Stimulated activated naive B cell treated with anti-CD40 and anti-IgM and Interleukin-4, amounts not matched to agents 10 μg/mL and 1 μg/mL and 100 μg/mL, for 72 hours (primary cell): ENCODE results near the gene MGMT.

Source experiments
- ATAC-seq, 2 donors: fragments of 150-1000 bp; cut with Tn5 transposase; replicated peaks; 2 replicates each; pipeline ENCODE4 v1.10.0; 2021; ENCODE audit warnings: moderate library complexity in 1 of 2
- DNase-seq: peaks from one replicate; pipeline ENCODE4 v3.0.0; 2021
- H3K27ac Mint-ChIP-seq: one replicate; pipeline ENCODE4 v1.8.0; 2022; ENCODE audit warnings: mild to moderate bottlenecking, mixed read lengths
- H3K27me3 Mint-ChIP-seq, 2 donors: one replicate each; pipeline ENCODE4 v1.8.0; 2022; ENCODE audit warnings: mixed read lengths in 2 of 2
- H3K36me3 Mint-ChIP-seq, 2 donors: one replicate each; pipeline ENCODE4 v1.8.0; 2022; ENCODE audit warnings: mixed read lengths in 2 of 2, mild to moderate bottlenecking in 1 of 2
- H3K4me1 Mint-ChIP-seq, 2 donors: one replicate each; pipeline ENCODE4 v1.8.0; 2022; ENCODE audit warnings: mixed read lengths in 2 of 2, mild to moderate bottlenecking in 1 of 2
- H3K4me3 Mint-ChIP-seq, 2 donors: one replicate each; pipeline ENCODE4 v1.8.0; 2022; ENCODE audit warnings: mild to moderate bottlenecking in 2 of 2, mixed read lengths in 2 of 2, moderate library complexity in 1 of 2
- H3K9me3 Mint-ChIP-seq, 2 donors: one replicate each; pipeline ENCODE4 v1.8.0; 2022; ENCODE audit warnings: mixed read lengths in 2 of 2, mild to moderate bottlenecking in 1 of 2

The MGMT gene

GRCh38 chr10:129541748-129542487 lies 74.9 kb downstream of the MGMT start:
- H3K27ac Mint-ChIP-seq: no peak overlapping the region
- H3K27me3 Mint-ChIP-seq: no peaks in the 10 kb centered on the region
- H3K4me3 Mint-ChIP-seq: no peak overlapping the region
- ATAC-seq (no peak), DNase-seq (no peak)
- H3K36me3 Mint-ChIP-seq: peaks cover 14 to 43% of the 10 kb centered on the region in 2 donors
- H3K9me3 Mint-ChIP-seq: peaks cover 0 to 2% of the 10 kb centered on the region in 2 donors
- H3K4me1 Mint-ChIP-seq: peaks cover 0 to under 1% of the 10 kb centered on the region in 2 donors

- H3K36me3 Mint-ChIP-seq: peaks cover 11 to 42% of the 10 kb centered on the region in 2 donors
- no peak for ATAC-seq
Observed at GRCh38 chr10:129542589-129542988, 75.5 kb downstream of the MGMT start.

GRCh38 chr10:129544205-129545202 lies 77.5 kb downstream of the MGMT start:
- Mint-ChIP-seq H3K36me3 (peaks cover 4 to 28% of the 10 kb centered on the region in 2 donors), H3K4me3 (no peak overlapping the region), H3K4me1 (peaks cover 0 to 6% of the 10 kb centered on the region in 2 donors), H3K27me3 (no peaks in the 10 kb centered on the region), H3K27ac (no peak overlapping the region), H3K9me3 (no peaks in the 10 kb centered on the region)
- DNase-seq: no peak
- no peak for ATAC-seq

More at GRCh38 chr10:129542589-129542988, 75.5 kb downstream of the MGMT start:
- no peak overlapping the region for H3K27ac Mint-ChIP-seq
- peaks cover 0 to 2% of the 10 kb centered on the region in 2 donors for H3K9me3 Mint-ChIP-seq
- H3K4me1 Mint-ChIP-seq: peaks cover 0 to 6% of the 10 kb centered on the region in 2 donors
- no peak overlapping the region for H3K4me3 Mint-ChIP-seq
- no peaks in the 10 kb centered on the region for H3K27me3 Mint-ChIP-seq
- no peak for DNase-seq

DNA sequence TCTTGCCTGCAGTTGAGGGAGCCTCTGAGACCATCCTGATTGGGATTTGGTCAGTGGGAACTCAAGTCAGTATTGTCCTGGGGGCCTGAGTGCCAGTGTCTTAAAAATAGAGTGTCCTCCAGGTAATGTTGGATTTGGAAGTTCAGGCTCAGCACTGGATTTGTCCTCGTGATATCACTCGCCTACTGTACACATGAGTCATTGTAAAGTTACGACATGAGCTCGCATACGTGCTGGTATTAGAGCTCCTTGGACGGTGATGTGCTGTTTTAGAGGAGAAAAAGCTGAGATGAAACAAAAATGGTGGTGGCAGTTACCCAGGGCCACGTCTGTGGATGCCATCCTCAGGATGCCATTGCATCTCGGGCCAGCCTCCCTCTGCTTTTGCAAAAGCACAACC lies 78.2 kb downstream of the MGMT start:
- Mint-ChIP-seq H3K27ac (no peak overlapping the region), H3K27me3 (no peaks in the 10 kb centered on the region), H3K9me3 (no peaks in the 10 kb centered on the region), H3K36me3 (peaks cover 4 to 22% of the 10 kb centered on the region in 2 donors), H3K4me1 (peaks cover 0 to 6% of the 10 kb centered on the region in 2 donors), H3K4me3 (no peak overlapping the region)
- ATAC-seq (no peak), DNase-seq (no peak)

GRCh38 chr10:129546106-129546505 lies 79.1 kb downstream of the MGMT start:
- Mint-ChIP-seq H3K27ac (no peak overlapping the region), H3K9me3 (no peaks in the 10 kb centered on the region), H3K36me3 (peaks cover 10 to 23% of the 10 kb centered on the region in 2 donors), H3K4me1 (peaks cover 2 to 10% of the 10 kb centered on the region in 2 donors), H3K4me3 (no peak overlapping the region), H3K27me3 (no peaks in the 10 kb centered on the region)
- DNase-seq (no peak), ATAC-seq (no peak)

DNA sequence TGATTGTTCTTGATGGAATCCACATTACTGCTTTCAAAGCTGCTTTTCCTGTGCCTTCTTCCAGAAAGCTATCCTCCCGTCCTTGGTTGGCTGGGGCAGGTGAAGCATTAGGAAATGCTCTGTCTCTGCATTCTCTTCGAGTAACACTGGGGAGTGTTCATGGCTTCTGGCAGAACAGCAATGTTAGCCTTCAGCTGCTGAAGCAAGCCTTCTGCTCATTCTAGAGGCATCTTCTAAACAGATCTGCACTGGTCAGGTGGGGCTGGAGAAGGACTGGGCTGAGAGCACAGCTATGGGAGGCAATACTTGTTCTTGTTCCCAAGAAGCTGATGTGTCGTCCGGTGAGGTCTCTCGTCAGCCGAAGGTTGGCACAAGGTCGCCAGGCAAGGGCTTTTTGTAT lies 80.6 kb downstream of the MGMT start:
- H3K36me3 Mint-ChIP-seq: peaks cover 17 to 27% of the 10 kb centered on the region in 2 donors
- peaks cover 7 to 21% of the 10 kb centered on the region in 2 donors for H3K4me1 Mint-ChIP-seq
- H3K27me3 Mint-ChIP-seq: no peaks in the 10 kb centered on the region
- H3K9me3 Mint-ChIP-seq: no peaks in the 10 kb centered on the region
- no peak overlapping the region for H3K4me3 Mint-ChIP-seq
- no peak overlapping the region for H3K27ac Mint-ChIP-seq
- DNase-seq (no peak), ATAC-seq (no peak)

- no peaks in the 10 kb centered on the region for H3K27me3 Mint-ChIP-seq
- no peak overlapping the region for H3K4me3 Mint-ChIP-seq
- no peak overlapping the region for H3K27ac Mint-ChIP-seq
- H3K4me1 Mint-ChIP-seq: peaks cover 7 to 25% of the 10 kb centered on the region in 2 donors
- ATAC-seq: no peak
- no peaks in the 10 kb centered on the region for H3K9me3 Mint-ChIP-seq
- peaks cover 23 to 25% of the 10 kb centered on the region in 2 donors for H3K36me3 Mint-ChIP-seq
- DNase-seq: no peak
Observed at GRCh38 chr10:129548600-129548999, 81.6 kb downstream of the MGMT start.

DNA sequence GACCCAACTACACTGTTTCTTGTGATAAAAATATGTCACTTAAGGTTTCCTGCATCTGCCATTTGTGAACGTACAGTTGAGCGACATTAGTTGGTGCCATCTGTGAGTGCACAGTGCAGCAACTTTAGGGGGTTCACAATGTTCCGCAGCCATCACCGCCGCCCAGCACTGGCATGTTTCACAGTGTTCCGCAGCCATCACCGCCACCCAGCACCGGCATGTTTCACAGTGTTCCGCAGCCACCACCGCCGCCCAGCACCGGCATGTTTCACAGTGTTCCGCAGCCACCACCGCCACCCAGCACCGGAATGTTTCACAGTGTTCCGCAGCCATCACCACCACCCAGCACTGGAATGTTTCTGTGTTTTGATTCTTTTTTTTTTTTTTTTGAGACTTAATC lies 83.0 kb downstream of the MGMT start:
- Mint-ChIP-seq H3K27ac (no peak overlapping the region), H3K9me3 (no peaks in the 10 kb centered on the region), H3K4me3 (no peak overlapping the region), H3K27me3 (no peaks in the 10 kb centered on the region), H3K4me1 (peaks cover 7 to 27% of the 10 kb centered on the region in 2 donors), H3K36me3 (peaks cover 21 to 28% of the 10 kb centered on the region in 2 donors)
- no peak for ATAC-seq
- no peak for DNase-seq

DNA sequence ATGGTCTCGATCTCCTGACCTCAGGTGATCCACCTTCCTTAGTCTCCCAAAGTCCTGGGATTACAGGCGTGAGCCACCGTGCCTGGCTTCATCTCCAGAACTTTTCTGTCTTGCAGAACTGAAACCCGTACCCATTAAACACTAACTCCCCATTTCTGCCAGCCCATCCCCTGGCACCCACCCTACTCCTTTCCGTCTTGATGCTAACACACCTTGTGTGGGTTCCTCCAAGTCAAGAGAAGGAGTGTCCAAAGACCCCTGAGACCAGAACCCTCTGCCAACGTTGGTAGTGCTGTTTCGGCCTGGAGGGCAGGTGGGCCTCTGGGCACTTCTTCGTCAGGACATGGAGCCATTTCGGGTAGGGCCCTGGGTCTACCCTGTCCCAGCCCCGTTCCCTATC lies 83.6 kb downstream of the MGMT start:
- DNase-seq (no peak), ATAC-seq (no peak)
- Mint-ChIP-seq H3K9me3 (no peaks in the 10 kb centered on the region), H3K4me1 (peaks cover 7 to 27% of the 10 kb centered on the region in 2 donors), H3K4me3 (no peak overlapping the region), H3K27me3 (no peaks in the 10 kb centered on the region), H3K27ac (no peak overlapping the region), H3K36me3 (peaks cover 23 to 28% of the 10 kb centered on the region in 2 donors)

DNA sequence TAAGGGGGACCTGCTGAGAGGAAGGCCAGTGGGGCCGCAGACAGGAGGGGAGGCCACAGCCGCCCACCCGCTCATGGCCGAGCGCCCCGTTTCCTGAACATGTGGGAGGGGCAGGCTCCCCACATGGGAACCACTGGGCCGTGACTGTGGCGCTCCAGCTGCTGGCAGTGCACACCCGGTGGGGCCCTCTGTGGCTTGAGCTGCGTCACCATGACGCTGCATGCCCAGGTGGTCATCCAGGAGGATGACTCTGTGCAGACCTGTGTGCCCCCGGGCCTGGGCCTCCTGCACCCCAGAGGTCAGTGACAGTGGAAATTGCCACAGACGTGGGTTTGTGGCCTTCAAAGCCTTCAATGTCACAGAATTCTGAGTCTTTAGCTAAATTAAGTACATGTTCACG lies 85.1 kb downstream of the MGMT start:
- Mint-ChIP-seq H3K9me3 (no peaks in the 10 kb centered on the region), H3K36me3 (peaks cover 29 to 37% of the 10 kb centered on the region in 2 donors), H3K27ac (no peak overlapping the region), H3K4me3 (no peak overlapping the region), H3K27me3 (no peaks in the 10 kb centered on the region), H3K4me1 (peaks cover 7 to 25% of the 10 kb centered on the region in 2 donors)
- peak; percentile 20 for DNase-seq
- peak; percentile 73 to 74 for ATAC-seq

GRCh38 chr10:129553928-129554327 lies 86.9 kb downstream of the MGMT start:
- DNase-seq: no peak
- H3K27me3 Mint-ChIP-seq: no peaks in the 10 kb centered on the region
- H3K4me3 Mint-ChIP-seq: no peak overlapping the region
- H3K36me3 Mint-ChIP-seq: peaks cover 37% of the 10 kb centered on the region in 2 donors
- ATAC-seq: no peak
- no peak overlapping the region for H3K27ac Mint-ChIP-seq
- no peaks in the 10 kb centered on the region for H3K9me3 Mint-ChIP-seq
- peaks cover 7 to 21% of the 10 kb centered on the region in 2 donors for H3K4me1 Mint-ChIP-seq

- H3K27me3 Mint-ChIP-seq: no peaks in the 10 kb centered on the region
- no peaks in the 10 kb centered on the region for H3K9me3 Mint-ChIP-seq
- H3K27ac Mint-ChIP-seq: no peak overlapping the region
- H3K4me1 Mint-ChIP-seq: peaks cover 3 to 16% of the 10 kb centered on the region in 2 donors
- DNase-seq: no peak
- H3K4me3 Mint-ChIP-seq: no peak overlapping the region
- no peak for ATAC-seq
- H3K36me3 Mint-ChIP-seq: peaks cover 27 to 29% of the 10 kb centered on the region in 2 donors
Observed at GRCh38 chr10:129556316-129556715, 89.3 kb downstream of the MGMT start.

DNA sequence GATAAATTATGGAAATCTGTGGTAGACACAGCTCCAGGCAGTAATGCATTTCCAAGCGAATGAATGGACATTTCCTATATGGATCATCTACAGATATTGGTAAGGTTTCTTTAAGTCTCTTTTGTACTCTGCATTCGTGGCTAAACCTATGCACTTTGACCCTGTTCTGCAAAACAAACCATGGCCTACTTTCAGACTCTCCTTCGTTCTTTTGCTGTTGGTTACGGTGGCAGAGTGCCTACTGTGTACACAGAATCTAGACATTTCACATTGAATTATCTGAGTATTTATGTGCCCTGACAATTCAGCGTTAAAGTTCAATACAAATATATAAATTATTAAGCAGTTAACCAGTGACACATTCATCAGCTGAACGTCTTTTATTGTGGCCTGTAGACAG lies 93.3 kb downstream of the MGMT start:
- no peaks in the 10 kb centered on the region for H3K27me3 Mint-ChIP-seq

DNA sequence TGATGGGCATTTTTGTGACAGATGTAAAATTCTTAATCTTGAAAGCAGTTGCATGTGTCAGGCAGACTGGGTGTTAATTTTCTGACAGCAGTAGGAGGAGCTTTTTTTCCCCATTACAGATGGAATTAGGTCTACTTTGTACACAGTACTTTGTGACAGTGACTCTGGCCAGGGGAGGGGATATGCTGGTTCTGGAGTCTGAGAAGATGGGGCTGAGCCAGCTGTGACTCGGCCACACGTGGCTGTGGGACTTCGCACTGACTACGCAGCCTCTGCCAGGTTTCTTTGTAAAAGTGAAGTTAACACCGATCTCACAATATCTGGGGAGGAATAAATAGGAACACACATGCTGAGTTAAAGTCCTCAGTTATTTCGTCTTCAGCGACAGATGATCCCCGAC lies 95.4 kb downstream of the MGMT start:
- Mint-ChIP-seq H3K27ac (no peak overlapping the region), H3K9me3 (peaks cover 0 to 2% of the 10 kb centered on the region in 2 donors), H3K36me3 (peaks cover 22 to 24% of the 10 kb centered on the region in 2 donors), H3K27me3 (no peaks in the 10 kb centered on the region), H3K4me1 (no peaks in the 10 kb centered on the region), H3K4me3 (no peak overlapping the region)
- no peak for DNase-seq
- ATAC-seq: no peak

More for the DNA sequence above, 93.3 kb downstream of the MGMT start:
- Mint-ChIP-seq H3K9me3 (peaks cover 0 to 2% of the 10 kb centered on the region in 2 donors), H3K4me3 (no peak overlapping the region), H3K4me1 (no peaks in the 10 kb centered on the region), H3K27ac (no peak overlapping the region), H3K36me3 (peaks cover 22 to 23% of the 10 kb centered on the region in 2 donors)
- ATAC-seq (no peak), DNase-seq (no peak)
